Measurements from ENCODE around the gene VRK3. TPM values are rescaled to one million over a fixed set of nuclear protein-coding genes. Genes with fewer than 3 reads are reported as not detected.
A peak's percentile ranks its signal among the peaks of the same experiment; 100 is the strongest.
"Not testable (repeated sequence)": the region's sequence is repeated elsewhere in the genome, so short reads cannot be mapped to it uniquely, and the experiment has no call there.

Gene VRK3
- total RNA-seq, 1 donor from 2014 or later: 14.7 TPM

- no peak for DNase-seq (ENCODE audit: low read depth)
Observed at GRCh38 chr19:49997709-49998108, 27.5 kb downstream of the VRK3 start.

- DNase-seq (ENCODE audit: low read depth): no peak
Observed at GRCh38 chr19:49988433-49988832, 36.7 kb downstream of the VRK3 start.

GRCh38 chr19:49988007-49988406, 37.2 kb downstream of the VRK3 start:
- no peak for DNase-seq (ENCODE audit: low read depth)

GRCh38 chr19:49987159-49987698, 37.9 kb downstream of the VRK3 start:
- DNase-seq (ENCODE audit: low read depth): peak; percentile 94

GRCh38 chr19:49986354-49986753, 38.8 kb downstream of the VRK3 start:
- no peak for DNase-seq (ENCODE audit: low read depth)

GRCh38 chr19:49985871-49986270, 39.3 kb downstream of the VRK3 start:
- no peak for DNase-seq (ENCODE audit: low read depth)

- DNase-seq (ENCODE audit: low read depth): no peak
Observed at GRCh38 chr19:49984491-49984890, 40.7 kb downstream of the VRK3 start.

- peak; percentile 44 for DNase-seq (ENCODE audit: low read depth)
Observed at GRCh38 chr19:49983645-49984229, 41.4 kb downstream of the VRK3 start.

- DNase-seq (ENCODE audit: low read depth): no peak
Observed at GRCh38 chr19:49981603-49982593, 43.3 kb downstream of the VRK3 start.

- no peak for DNase-seq (ENCODE audit: low read depth)
Observed at GRCh38 chr19:49978324-49978723, 46.8 kb downstream of the VRK3 start.

- DNase-seq (ENCODE audit: low read depth): no peak
Observed at GRCh38 chr19:49977881-49978280, 47.3 kb downstream of the VRK3 start.

- no peak for DNase-seq (ENCODE audit: low read depth)
Observed at GRCh38 chr19:49977076-49977475, 48.1 kb downstream of the VRK3 start.

- no peak for DNase-seq (ENCODE audit: low read depth)
Observed at GRCh38 chr19:49976496-49976895, 48.7 kb downstream of the VRK3 start.

GRCh38 chr19:49975051-49975450, 50.1 kb downstream of the VRK3 start:
- no peak for DNase-seq (ENCODE audit: low read depth)

- DNase-seq (ENCODE audit: low read depth): no peak
Observed at GRCh38 chr19:49973987-49974386, 51.2 kb downstream of the VRK3 start.

GRCh38 chr19:49972841-49973240, 52.3 kb downstream of the VRK3 start:
- DNase-seq (ENCODE audit: low read depth): no peak

- no peak for DNase-seq (ENCODE audit: low read depth)
Observed at GRCh38 chr19:49971991-49972411, 53.2 kb downstream of the VRK3 start.

GRCh38 chr19:49969355-49969754, 55.8 kb downstream of the VRK3 start:
- not testable (repeated sequence) for DNase-seq (ENCODE audit: low read depth)

GRCh38 chr19:49968279-49968922, 56.8 kb downstream of the VRK3 start:
- no peak for DNase-seq (ENCODE audit: low read depth)

- DNase-seq (ENCODE audit: low read depth): not testable (repeated sequence)
Observed at GRCh38 chr19:49960980-49961379, 64.2 kb downstream of the VRK3 start, which contains the start of gene SIGLEC11. Gene SIGLEC11, minus strand, starts transcription at chr19:49961172. Its CDS starts 91 bp downstream, at chr19:49961081.

GRCh38 chr19:49959892-49960291, 65.3 kb downstream of the VRK3 start:
- not testable (repeated sequence) for DNase-seq (ENCODE audit: low read depth)

Data from myocyte (in vitro differentiated cells).